ENCODE results near the gene IL15RA.
"Not testable (repeated sequence)": the region's sequence is repeated elsewhere in the genome, so short reads cannot be mapped to it uniquely, and the experiment has no call there.

IL15RA gene

GRCh38 chr10:5968681-5969453, 8.5 kb downstream of the IL15RA start:
- no peak for DNase-seq (ENCODE audit: low spot score)

GRCh38 chr10:5968037-5968680, 9.2 kb downstream of the IL15RA start:
- no peak for DNase-seq (ENCODE audit: low spot score)

- no peak for DNase-seq (ENCODE audit: low spot score)
These were observed 12.1 kb downstream of the IL15RA start for GRCh38 chr10:5965266-5965665.

GRCh38 chr10:5964736-5965135, 12.6 kb downstream of the IL15RA start:
- DNase-seq (ENCODE audit: low spot score), result no peak

GRCh38 chr10:5963591-5963990, 13.8 kb downstream of the IL15RA start:
- no peak for DNase-seq (ENCODE audit: low spot score)

GRCh38 chr10:5963071-5963470, 14.3 kb downstream of the IL15RA start:
- DNase-seq (ENCODE audit: low spot score), result no peak

GRCh38 chr10:5962358-5962940, 14.9 kb downstream of the IL15RA start:
- not testable (repeated sequence) for DNase-seq (ENCODE audit: low spot score)

- no peak for DNase-seq (ENCODE audit: low spot score)
These were observed 15.8 kb downstream of the IL15RA start for GRCh38 chr10:5961405-5962100.

GRCh38 chr10:5960973-5961275, 16.4 kb downstream of the IL15RA start:
- DNase-seq (ENCODE audit: low spot score), result not testable (repeated sequence)

GRCh38 chr10:5960070-5960972, 17.0 kb downstream of the IL15RA start:
- no peak for DNase-seq (ENCODE audit: low spot score)

GRCh38 chr10:5959581-5960069, 17.7 kb downstream of the IL15RA start:
- no peak for DNase-seq (ENCODE audit: low spot score)

GRCh38 chr10:5959142-5959541, 18.2 kb downstream of the IL15RA start:
- DNase-seq (ENCODE audit: low spot score), result no peak

- DNase-seq (ENCODE audit: low spot score), result no peak
These were observed 18.7 kb downstream of the IL15RA start for GRCh38 chr10:5958675-5959074.

GRCh38 chr10:5958077-5958476, 19.3 kb downstream of the IL15RA start:
- no peak for DNase-seq (ENCODE audit: low spot score)

- no peak for DNase-seq (ENCODE audit: low spot score)
These were observed 21.0 kb downstream of the IL15RA start for GRCh38 chr10:5956146-5956936.

- no peak for DNase-seq (ENCODE audit: low spot score)
These were observed 23.7 kb downstream of the IL15RA start for GRCh38 chr10:5953676-5954075.

- no peak for DNase-seq (ENCODE audit: low spot score)
These were observed 24.5 kb downstream of the IL15RA start for GRCh38 chr10:5952731-5953385.

GRCh38 chr10:5951721-5952407, 25.5 kb downstream of the IL15RA start:
- no peak for DNase-seq (ENCODE audit: low spot score)

- no peak for DNase-seq (ENCODE audit: low spot score)
These were observed 26.1 kb downstream of the IL15RA start for GRCh38 chr10:5951167-5951711.

Measured in globus pallidus (tissue), 1 donor.